K562 (cell line): ENCODE data around the gene HOXB5. TPM values are rescaled to one million over a fixed set of nuclear protein-coding genes. Genes with fewer than 3 reads are reported as not detected.

Experiments used
- ATAC-seq: fragments of 200-7000 bp; cut with Tn5 transposase; 3 replicates; pipeline ENCODE4 v1.9.1; 2020; ENCODE audit warnings: moderate library complexity
- BruUV-seq: library from RNA; stranded (reverse); fragments of 400-500 nt; replicated peaks from 2 replicates; lab custom pipeline; 2021; lab: Mats Ljungman, UMichigan
- CTCF ChIA-PET: fragments of 300-600 bp; formaldehyde crosslinking; extraction: SDS; loops from one replicate; lab custom pipeline; 2021; ENCODE audit warnings: low intra/inter-chr PET ratio; lab: Yijun Ruan, JAX
- POLR2A ChIA-PET: fragments of 300-600, 350-650 bp; sonication (Branson Sonifier 250); formaldehyde crosslinking; extraction: SDS; loops from one replicate; lab custom pipeline; 2021; ENCODE audit warnings: antibody characterized with exemption, inconsistent platforms; lab: Yijun Ruan, JAX
- DNase-seq, 4 experiments: peaks; one replicate each; pipeline versions ENCODE4 v3.0.0 to v3.0.0-alpha.2; 2011 to 2018; ENCODE audit warnings: low spot score in 3 of 4, mixed read lengths in 3 of 4; ENCODE audit errors: extremely low read depth in 1 of 4
- FAIRE-seq: peaks from 2 replicates; lab custom pipeline; 2011; peaks lifted over from hg19 to GRCh38; lab: Jason Lieb, UNC
- H2AFZ ChIP-seq: 2 replicates; pipeline ENCODE4 v1.6.0; 2011; ENCODE audit warnings: low read depth, low read length, control low read depth, inconsistent platforms
- H3K27ac ChIP-seq: fragments of 200-600 bp; 3 replicates; pipeline ENCODE4 v1.8.0; 2011; ENCODE audit warnings: low read depth, mild to moderate bottlenecking, control low read depth, inconsistent platforms, low read length, moderate library complexity, mixed read lengths; ENCODE audit errors: extremely low read depth
- H3K27me3 ChIP-seq, 2 experiments: fragments of 300-600 bp in 1 of 2; 2 replicates in 1 of 2; 3 replicates in 1 of 2; pipeline versions ENCODE4 v1.6.0 to v1.8.0; 2011; ENCODE audit warnings: inconsistent platforms in 2 of 2, low read length in 2 of 2, mild to moderate bottlenecking in 1 of 2, mixed read lengths in 1 of 2, moderate library complexity in 1 of 2; ENCODE audit not compliant: control insufficient read depth in 2 of 2, insufficient read depth in 2 of 2
- H3K36me3 ChIP-seq: fragments of 300-600 bp; 3 replicates; pipeline ENCODE4 v1.8.0; 2011; ENCODE audit warnings: mild to moderate bottlenecking, low read length, inconsistent platforms; ENCODE audit not compliant: control insufficient read depth, insufficient read depth
- H3K4me1 ChIP-seq, 2 experiments: fragments of 200-600 bp in 1 of 2; replicated peaks in 1 of 2; 2 replicates in 1 of 2; 3 replicates in 1 of 2; pipeline versions ENCODE4 v1.5.1 to v1.8.0; 2011; ENCODE audit warnings: inconsistent platforms in 2 of 2, low read length in 2 of 2, mild to moderate bottlenecking in 1 of 2, mixed read lengths in 1 of 2, moderate library complexity in 1 of 2; ENCODE audit not compliant: control insufficient read depth in 2 of 2, insufficient read depth in 2 of 2
- H3K4me2 ChIP-seq: 2 replicates; pipeline ENCODE4 v1.6.1; 2011; ENCODE audit warnings: low read length, control low read depth, inconsistent platforms, mixed read lengths; ENCODE audit not compliant: insufficient read depth
- H3K4me3 ChIP-seq: fragments of 200-600 bp; sonication (generic), shearing (Covaris generic); 2 replicates; pipeline ENCODE4 v1.5.1; 2016; ENCODE audit warnings: control low read depth, inconsistent platforms
- H3K79me2 ChIP-seq: fragments of 200-600 bp; 3 replicates; pipeline ENCODE4 v1.8.0; 2011; ENCODE audit warnings: low read length, inconsistent platforms; ENCODE audit not compliant: control insufficient read depth, insufficient read depth
- H3K9ac ChIP-seq, 2 experiments: 2 replicates each; pipeline versions ENCODE4 v1.6.0 to v1.6.1; 2011; ENCODE audit warnings: low read depth in 2 of 2, low read length in 2 of 2, control low read depth in 1 of 2, inconsistent platforms in 1 of 2, mild to moderate bottlenecking in 1 of 2, mixed read lengths in 1 of 2; ENCODE audit not compliant: insufficient read depth in 1 of 2
- H3K9me1 ChIP-seq: one replicate; pipeline ENCODE4 v1.6.0; 2011; ENCODE audit warnings: inconsistent platforms, mild to moderate bottlenecking, low read length, moderate library complexity; ENCODE audit not compliant: control insufficient read depth, insufficient read depth
- H3K9me3 ChIP-seq: replicated peaks from 2 replicates; pipeline ENCODE4 v1.5.1; 2011; ENCODE audit warnings: low read depth, low read length, inconsistent platforms; ENCODE audit not compliant: control insufficient read depth, insufficient read depth
- H4K20me1 ChIP-seq: replicated peaks from 2 replicates; pipeline ENCODE4 v1.6.1; 2011; ENCODE audit warnings: low read length, inconsistent platforms, mixed read lengths; ENCODE audit not compliant: control insufficient read depth, insufficient read depth
- ILF3 ChIP-seq: fragments of 450-650 bp; IDR thresholded peaks from 2 replicates; pipeline ENCODE4 v1.6.1; 2018; ENCODE audit warnings: antibody characterized with exemption, mild to moderate bottlenecking, moderate library complexity, borderline replicate concordance
- JUND ChIP-seq, 2 experiments: IDR thresholded peaks; 2 replicates in 1 of 2; 3 replicates in 1 of 2; pipeline ENCODE4 v1.6.1; 2011; ENCODE audit warnings: borderline replicate concordance in 2 of 2, low read depth in 2 of 2, low read length in 2 of 2, improper control_type of control experiment in 1 of 2, missing biosample characterization in 1 of 2, missing genetic modification characterization in 1 of 2, missing genetic modification reagents in 1 of 2
- NCOA2 ChIP-seq, 2 experiments: fragments of 450-650 bp; IDR thresholded peaks; 2 replicates each; pipeline ENCODE4 v1.6.1; 2018; ENCODE audit warnings: mild to moderate bottlenecking in 2 of 2, moderate library complexity in 1 of 2; ENCODE audit not compliant: partially characterized antibody in 2 of 2
- RBM14 ChIP-seq: fragments of 200-400 bp; formaldehyde crosslinking; IDR thresholded peaks from 2 replicates; pipeline ENCODE4 v1.6.1; 2018; ENCODE audit warnings: low read depth, mild to moderate bottlenecking, low read length, moderate library complexity, borderline replicate concordance; ENCODE audit not compliant: insufficient read depth
- SAP30 ChIP-seq: fragments of 200-600 bp; sonication (generic); IDR thresholded peaks from 2 replicates; pipeline ENCODE4 v1.6.1; 2012; ENCODE audit warnings: borderline replicate concordance, low read depth, mild to moderate bottlenecking, moderate library complexity, low read length, control low read depth, inconsistent platforms; ENCODE audit not compliant: insufficient read depth, poor library complexity, severe bottlenecking
- ZNF583 ChIP-seq: fragments of 250-450 bp; sonication (Bioruptor Pico); IDR thresholded peaks from 2 replicates; pipeline ENCODE4 v1.4.0; 2020
- ZZZ3 ChIP-seq: fragments of 450-650 bp; IDR thresholded peaks from 2 replicates; pipeline ENCODE4 v1.6.1; 2016; ENCODE audit warnings: antibody characterized with exemption, mild to moderate bottlenecking, moderate library complexity
- WGBS: fragments of 100-300 bp; shearing (Covaris generic); methylation state at CpG from one replicate; pipeline ENCODE4 v1.1.6; 2016; ENCODE audit warnings: low coverage, mixed read lengths; ENCODE audit not compliant: insufficient coverage; ENCODE audit errors: missing lambda C conversion rate; 5-methylcytosine and 5-hydroxymethylcytosine counted together
- in situ Hi-C: fragments of 300-500 bp; cut with MboI; formaldehyde crosslinking; loops from 4 replicates; pipeline ENCODE4 v1.15.0; 2018; ENCODE audit warnings: inconsistent platforms, mixed read lengths
- intact Hi-C: fragments of 100-400 bp; cut with micrococcal nuclease; formaldehyde crosslinking; loops from 2 replicates; pipeline ENCODE4 v1.14.2; 2022
- polyA plus RNA-seq, 8 experiments: library from polyadenylated mRNA; depleted of rRNA in 4 of 8; stranded (reverse) in 5 of 8; unstranded in 3 of 8; fragments of >200 nt; fragmentation: Nextera tagmentation in 2 of 8; fragmentation: Illumina TruSeq in 1 of 8; extraction: Ambion mirVana in 2 of 8; extraction: Trizol in 1 of 8; gene quantifications; 2 replicates each; pipeline versions ENCODE4 v1.2.1 to v1.2.3, GENCODE V29; 2011 to 2014; ENCODE audit warnings: inconsistent platforms in 1 of 8, missing spikeins in 1 of 8
- total RNA-seq, 7 experiments: library from RNA; depleted of rRNA in 6 of 7; stranded (reverse); fragments of >200 nt in 6 of 7; fragmentation: Illumina TruSeq in 2 of 7; extraction: Trizol in 2 of 7; gene quantifications; 2 replicates each; pipeline versions ENCODE4 v1.2.1 to v1.2.3, GENCODE V29; 2011 to 2021; ENCODE audit warnings: low replicate concordance in 1 of 7
- TF ChIP-seq, protein P1 (sequence below): fragments of 450-650 bp; IDR thresholded peaks from 2 replicates; pipeline ENCODE4 v1.6.1; 2016; ENCODE audit warnings: borderline replicate concordance
- TF ChIP-seq, protein P2 (sequence below): fragments of 200-800 bp; sonication (Bioruptor generic); IDR thresholded peaks from 2 replicates; pipeline ENCODE4 v1.6.1; 2017; ENCODE audit warnings: missing genetic modification characterization, missing compliant biosample characterization
- TF ChIP-seq, protein P3 (sequence below), 2 experiments: fragments of 450-650 bp; IDR thresholded peaks; 2 replicates each; pipeline ENCODE4 v1.6.1; 2016

Gene HOXB5
- total and polyA plus RNA-seq, 9 of the 15 experiments (the other 6 are each of a cell fraction or from before 2014, with no cell fraction given), result 0.24 to 2.7 (median 0.65) TPM

DNA sequence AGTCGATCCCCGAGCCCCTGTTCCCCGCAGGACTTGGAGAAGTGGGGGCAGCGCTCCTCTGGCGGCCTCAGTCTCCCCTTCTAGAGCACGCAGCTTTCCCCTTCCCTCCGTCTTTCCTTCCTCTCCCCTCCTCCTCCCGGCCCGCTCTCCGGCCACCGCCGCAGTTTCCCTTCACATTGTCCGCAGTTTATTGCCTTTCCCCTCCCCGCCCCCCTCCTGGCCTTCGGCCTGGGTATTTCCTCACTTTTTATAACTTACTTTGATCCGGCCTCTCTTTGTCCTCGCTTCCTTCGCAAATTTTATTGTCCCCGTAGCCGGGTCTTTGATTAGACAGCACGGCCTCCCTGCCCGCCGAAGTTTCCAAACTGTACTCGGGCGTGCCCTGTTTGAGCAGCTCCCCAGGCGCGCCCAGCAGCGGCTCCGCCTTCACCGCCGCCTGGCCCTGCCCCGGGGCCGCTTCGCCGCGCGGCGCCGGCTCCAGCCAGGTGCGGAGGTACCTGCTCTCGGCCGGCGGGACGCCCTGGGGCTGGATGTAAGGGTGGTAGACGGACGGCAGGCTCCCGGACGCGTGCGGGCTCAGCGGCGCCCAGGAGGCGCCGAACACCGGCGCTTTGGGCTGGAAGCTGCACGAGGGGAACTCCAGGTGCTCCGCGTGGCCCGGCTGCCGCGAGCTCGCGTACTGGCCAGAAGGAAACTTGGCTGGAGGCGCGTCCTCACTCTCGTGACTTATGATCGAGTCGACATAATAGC is 32.1 kb upstream of the HOXB5 start (continued):
- TF ChIP-seq, protein P1, sequence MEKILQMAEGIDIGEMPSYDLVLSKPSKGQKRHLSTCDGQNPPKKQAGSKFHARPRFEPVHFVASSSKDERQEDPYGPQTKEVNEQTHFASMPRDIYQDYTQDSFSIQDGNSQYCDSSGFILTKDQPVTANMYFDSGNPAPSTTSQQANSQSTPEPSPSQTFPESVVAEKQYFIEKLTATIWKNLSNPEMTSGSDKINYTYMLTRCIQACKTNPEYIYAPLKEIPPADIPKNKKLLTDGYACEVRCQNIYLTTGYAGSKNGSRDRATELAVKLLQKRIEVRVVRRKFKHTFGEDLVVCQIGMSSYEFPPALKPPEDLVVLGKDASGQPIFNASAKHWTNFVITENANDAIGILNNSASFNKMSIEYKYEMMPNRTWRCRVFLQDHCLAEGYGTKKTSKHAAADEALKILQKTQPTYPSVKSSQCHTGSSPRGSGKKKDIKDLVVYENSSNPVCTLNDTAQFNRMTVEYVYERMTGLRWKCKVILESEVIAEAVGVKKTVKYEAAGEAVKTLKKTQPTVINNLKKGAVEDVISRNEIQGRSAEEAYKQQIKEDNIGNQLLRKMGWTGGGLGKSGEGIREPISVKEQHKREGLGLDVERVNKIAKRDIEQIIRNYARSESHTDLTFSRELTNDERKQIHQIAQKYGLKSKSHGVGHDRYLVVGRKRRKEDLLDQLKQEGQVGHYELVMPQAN, result peak; percentile 36; the same call in 1 of the 2 replicates
- TF ChIP-seq ZNF583, result no peak

DNA sequence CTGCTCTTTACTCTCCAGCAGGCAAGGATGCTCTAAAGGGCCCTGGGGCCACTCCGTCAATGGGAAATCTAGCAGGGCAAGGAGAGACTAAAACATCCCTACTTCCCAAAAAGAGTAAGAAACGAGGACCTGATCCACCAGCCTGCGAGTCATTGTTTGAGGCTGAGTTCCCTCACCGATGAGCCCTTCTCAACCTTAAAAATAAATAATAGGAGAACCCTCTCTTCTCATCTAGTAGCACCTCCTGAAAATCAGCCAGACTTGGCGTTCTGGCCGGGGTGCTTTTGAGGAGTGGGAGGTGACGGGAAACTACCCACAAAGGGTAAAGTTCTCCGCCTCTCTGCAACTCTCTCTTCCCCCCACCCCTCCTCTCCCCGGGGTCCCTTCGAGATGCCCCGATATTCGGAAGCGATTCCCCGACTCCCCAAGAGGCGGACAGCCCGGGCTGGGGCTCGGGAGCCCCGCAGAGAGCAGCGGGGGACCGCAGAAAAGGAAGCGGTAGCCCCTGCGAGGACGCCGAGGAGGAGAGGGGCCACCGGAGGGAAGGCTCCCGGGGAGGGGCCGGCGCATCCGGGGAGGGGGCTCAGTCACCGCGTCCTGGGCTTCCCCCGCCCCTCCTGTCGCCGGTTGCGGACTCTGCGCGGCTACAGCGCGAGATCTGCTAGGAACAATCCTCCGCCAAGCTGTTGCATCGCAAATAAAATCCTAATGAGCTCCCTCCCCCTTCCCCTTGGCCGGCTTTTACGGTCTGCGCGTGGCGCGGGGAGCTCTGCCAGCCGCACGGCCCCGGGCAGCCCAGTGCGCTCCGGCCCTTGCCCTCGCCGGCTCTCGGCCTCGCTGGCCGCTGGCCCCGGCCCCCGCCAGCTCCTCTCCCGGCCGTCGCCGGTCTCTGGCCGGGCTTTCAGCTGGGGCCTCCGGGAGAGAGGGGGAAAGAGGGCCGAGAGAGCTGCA is 31.2 kb upstream of the HOXB5 start:
- intact Hi-C loops, result loop anchor here (5.0 kb wide), 1 partner anchor 372 kb away; the partner anchor contains the start of gene IGF2BP1
- TF ChIP-seq JUND (IDR thresholded peaks at IDR 0.05; ENCODE audit: borderline replicate concordance, low read depth, low read length) (no peak), JUND (tag; IDR thresholded peaks at IDR 0.05; ENCODE audit: borderline replicate concordance, low read depth, low read length) (no peak), ILF3 (peak; percentile 80; the same call in 1 of the 2 replicates), ZZZ3 (no peak), SAP30 (peak; percentile 26), RBM14 (0 out of 2 replicates have a peak, but pooled peaks have one; percentile 88), NCOA2 (IDR thresholded peaks at IDR 0.05; ENCODE audit: partially characterized antibody in 2 of 2) (no peak)
- TF ChIP-seq, protein P2, sequence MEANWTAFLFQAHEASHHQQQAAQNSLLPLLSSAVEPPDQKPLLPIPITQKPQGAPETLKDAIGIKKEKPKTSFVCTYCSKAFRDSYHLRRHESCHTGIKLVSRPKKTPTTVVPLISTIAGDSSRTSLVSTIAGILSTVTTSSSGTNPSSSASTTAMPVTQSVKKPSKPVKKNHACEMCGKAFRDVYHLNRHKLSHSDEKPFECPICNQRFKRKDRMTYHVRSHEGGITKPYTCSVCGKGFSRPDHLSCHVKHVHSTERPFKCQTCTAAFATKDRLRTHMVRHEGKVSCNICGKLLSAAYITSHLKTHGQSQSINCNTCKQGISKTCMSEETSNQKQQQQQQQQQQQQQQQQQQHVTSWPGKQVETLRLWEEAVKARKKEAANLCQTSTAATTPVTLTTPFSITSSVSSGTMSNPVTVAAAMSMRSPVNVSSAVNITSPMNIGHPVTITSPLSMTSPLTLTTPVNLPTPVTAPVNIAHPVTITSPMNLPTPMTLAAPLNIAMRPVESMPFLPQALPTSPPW, result peak; percentile 67
- TF ChIP-seq, protein P3, sequence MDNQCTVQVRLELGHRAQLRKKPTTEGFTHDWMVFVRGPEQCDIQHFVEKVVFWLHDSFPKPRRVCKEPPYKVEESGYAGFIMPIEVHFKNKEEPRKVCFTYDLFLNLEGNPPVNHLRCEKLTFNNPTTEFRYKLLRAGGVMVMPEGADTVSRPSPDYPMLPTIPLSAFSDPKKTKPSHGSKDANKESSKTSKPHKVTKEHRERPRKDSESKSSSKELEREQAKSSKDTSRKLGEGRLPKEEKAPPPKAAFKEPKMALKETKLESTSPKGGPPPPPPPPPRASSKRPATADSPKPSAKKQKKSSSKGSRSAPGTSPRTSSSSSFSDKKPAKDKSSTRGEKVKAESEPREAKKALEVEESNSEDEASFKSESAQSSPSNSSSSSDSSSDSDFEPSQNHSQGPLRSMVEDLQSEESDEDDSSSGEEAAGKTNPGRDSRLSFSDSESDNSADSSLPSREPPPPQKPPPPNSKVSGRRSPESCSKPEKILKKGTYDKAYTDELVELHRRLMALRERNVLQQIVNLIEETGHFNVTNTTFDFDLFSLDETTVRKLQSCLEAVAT (IDR thresholded peaks at IDR 0.05), result peak in 1 of 2 experiments; percentile 61; a peak in 1 of 4 replicates

More for the DNA sequence above, 31.2 kb upstream of the HOXB5 start:
- Histone ChIP-seq H4K20me1 (peaks cover 47% of the 10 kb centered on the region), H3K36me3 (peaks cover 49% of the 10 kb centered on the region), H3K27ac (peak overlapping the region; percentile 99), H3K9me3 (no peaks in the 10 kb centered on the region), H2AFZ (no peak overlapping the region), H3K9ac (peak overlapping the region; percentile 99 to 100), H3K4me1 (peaks cover 50 to 63% of the 10 kb centered on the region in 2 experiments), H3K27me3 (no peaks in the 10 kb centered on the region), H3K4me2 (peak overlapping the region; percentile 65), H3K4me3 (peak overlapping the region; percentile 97), H3K79me2 (peaks cover 96% of the 10 kb centered on the region), H3K9me1 (no peaks in the 10 kb centered on the region)
- DNase-seq (peak; percentile 55 to 66 (median 57)), FAIRE-seq (no peak), ATAC-seq (peak; percentile 0; the same call in 2 of the 3 replicates)
- under 1% methylated on average over 39 of the region's 66 CpGs for WGBS
- ChIA-PET POLR2A (interaction anchor here (0.5 to 4.0 kb wide), 25 partner anchors 7 to 502 kb away, joined by 3 to 43 read pairs (median 4); partner anchors contain the start of genes HOXB3 and HOXB5), CTCF (no interaction called here)
- in situ Hi-C loops, result loop anchor here (10.0 kb wide), 1 partner anchor 590 kb away; the partner anchor contains the start of gene COPZ2
- no TSS peak for BruUV-seq
